ENCODE results near the gene THAP11.

THAP11 gene

GRCh38 chr16:67883872-67884261 is 41.7 kb downstream of the THAP11 start:
- peak; percentile 56 for DNase-seq (ENCODE audit: low read depth)

- DNase-seq (ENCODE audit: low read depth): no peak
Measured at GRCh38 chr16:67884684-67885083, 42.6 kb downstream of the THAP11 start, which contains the start of gene NRN1L. TSS of gene NRN1L (plus strand) at chr16:67884885. CDS start at chr16:67884904, 19 bp downstream.

GRCh38 chr16:67885545-67885944 is 43.4 kb downstream of the THAP11 start:
- DNase-seq (ENCODE audit: low read depth): no peak

GRCh38 chr16:67885976-67886375 is 43.9 kb downstream of the THAP11 start:
- no peak for DNase-seq (ENCODE audit: low read depth)

DNA sequence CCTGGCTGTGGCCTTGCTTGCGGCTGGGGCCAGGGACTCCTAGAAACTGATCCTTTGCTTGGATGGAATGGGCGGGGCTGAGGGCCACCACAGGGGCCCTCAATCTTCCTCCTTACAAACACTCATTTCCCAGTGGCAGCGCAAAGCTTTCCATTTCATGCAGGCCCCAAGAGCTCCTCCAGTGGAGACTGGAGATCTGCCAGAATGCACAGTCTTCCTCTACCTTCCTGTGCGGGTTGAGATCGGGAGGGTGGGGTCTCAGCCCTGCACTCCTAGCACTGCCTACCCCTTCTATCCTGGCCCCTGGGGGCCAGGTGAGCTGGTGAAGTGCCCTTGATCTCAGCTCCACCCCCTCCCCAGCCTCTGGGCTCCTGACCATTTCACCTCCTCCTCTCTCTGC is 44.3 kb downstream of the THAP11 start:
- DNase-seq (ENCODE audit: low read depth): no peak

DNA sequence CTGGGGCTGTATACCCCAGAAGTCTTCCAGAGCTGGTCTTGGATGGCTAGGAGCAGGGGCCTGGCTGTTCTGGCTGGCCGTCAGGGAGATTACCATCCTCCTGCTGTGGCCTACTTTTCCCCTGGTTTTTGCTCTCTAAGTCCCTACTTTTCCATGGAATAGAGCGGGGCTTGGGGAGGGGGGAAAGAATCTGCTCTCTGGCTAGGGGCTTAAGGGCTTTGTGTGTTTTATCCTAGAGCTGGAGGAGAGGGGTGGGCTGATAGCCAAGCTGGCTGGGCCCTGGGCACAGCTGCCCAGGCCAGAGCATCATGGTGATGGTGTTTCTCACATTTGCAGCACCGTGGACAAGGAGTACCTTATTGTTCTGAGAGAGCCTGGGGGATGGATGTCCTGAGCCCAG is 46.2 kb downstream of the THAP11 start:
- DNase-seq (ENCODE audit: low read depth): no peak

DNA sequence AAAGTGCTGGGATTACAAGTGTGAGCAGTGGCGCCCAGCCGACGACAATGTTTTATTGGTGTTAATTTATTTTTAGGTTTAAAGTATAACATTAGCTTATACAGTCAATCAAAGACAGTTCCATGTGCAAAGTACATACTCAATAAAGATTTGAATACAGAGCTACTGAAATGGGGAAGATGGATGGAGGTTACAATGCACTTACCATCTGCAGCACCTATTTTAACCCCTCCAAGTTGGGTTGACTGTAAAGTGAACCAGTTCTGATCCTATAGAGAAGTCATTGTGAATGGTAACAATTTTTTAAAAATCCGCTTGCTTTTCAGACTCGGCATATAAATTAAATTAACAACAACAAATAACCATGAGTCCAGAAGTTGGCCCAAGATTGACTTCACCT is 50.3 kb downstream of the THAP11 start:
- no peak for DNase-seq (ENCODE audit: low read depth)

DNA sequence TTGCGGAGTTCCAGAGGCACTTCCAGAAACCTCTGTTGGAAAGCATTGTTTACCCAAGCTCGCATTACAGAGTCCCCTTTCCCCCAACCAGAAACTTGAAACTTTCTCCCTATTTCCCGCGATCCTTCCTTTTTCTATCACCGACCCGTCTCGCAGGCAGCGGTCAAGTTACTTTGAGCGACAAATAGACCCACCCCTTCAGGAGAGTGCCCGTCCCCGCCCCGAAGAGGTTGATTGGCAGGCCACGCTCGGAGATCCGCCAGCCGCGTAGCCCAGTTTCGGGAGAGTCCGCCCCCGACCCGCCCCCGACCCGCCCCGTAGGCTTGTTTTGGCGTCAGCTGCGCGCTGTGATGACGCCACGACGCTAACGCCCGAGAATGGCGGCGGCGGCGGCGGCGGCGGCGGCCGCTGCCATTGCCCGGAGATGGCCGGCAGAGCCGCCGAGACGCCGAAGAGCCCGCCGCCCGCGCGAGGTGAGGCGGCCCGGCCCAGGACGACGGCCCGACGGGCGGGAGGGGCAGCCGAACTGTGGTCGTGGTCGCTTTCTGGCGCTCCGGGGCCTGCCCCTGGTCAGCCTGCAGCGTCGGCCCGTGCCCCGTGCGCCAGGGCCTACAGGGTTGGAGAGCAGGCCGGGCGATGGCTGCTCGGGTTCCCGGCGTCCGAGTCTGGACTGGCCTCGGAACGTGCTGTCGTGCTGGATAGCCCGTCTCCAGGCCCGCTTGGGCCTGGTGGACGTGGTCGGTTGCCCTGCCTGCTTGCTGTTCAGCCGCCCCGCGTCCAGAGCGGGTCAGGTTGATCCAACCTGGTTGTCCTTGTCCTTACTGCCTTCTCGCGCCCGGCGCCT is 51.0 kb downstream of the THAP11 start, which contains the start of gene PSKH1:
Gene PSKH1 (plus strand): TSS at position 356 of the 844 bp plus-strand sequence. CDS start 15,496 bp downstream, outside the sequence.
- peak; percentile 87 for DNase-seq (ENCODE audit: low read depth)

All from stimulated activated CD8-positive, alpha-beta memory T cell treated with anti-CD3 and anti-CD28 coated beads, Interleukin-7, amount 100 ng/mL, for 24 hours (primary cell).